ENCODE measurements around the gene KCTD10.

- TF ChIP-seq ZNF592 (IDR thresholded peaks at IDR 0.05) (no peak), EZH2 (IDR thresholded peaks at IDR 0.05; ENCODE audit: borderline replicate concordance, control insufficient read depth, low read depth, low read length) (no peak), BCL11A (IDR thresholded peaks at IDR 0.05; ENCODE audit: low read depth, low read length) (no peak), POLR2A (IDR thresholded peaks at IDR 0.05; ENCODE audit: low read depth, low read length) (no peak), CTCF (IDR thresholded peaks at IDR 0.05 in 2 of 3, conservative IDR thresholded peaks at IDR 0.05 in 1 of 3; ENCODE audit: control insufficient read depth in 2 of 3, extremely low read depth in 1 of 3, insufficient read depth in 1 of 3, low read depth in 3 of 3, low read length in 3 of 3) (no peak), CBX5 (IDR thresholded peaks at IDR 0.05; ENCODE audit: low read depth) (no peak), MYC (IDR thresholded peaks at IDR 0.05; ENCODE audit: insufficient read depth, insufficient read length, insufficient replicate concordance, low read length, severe bottlenecking) (no peak), ATF3 (IDR thresholded peaks at IDR 0.05; ENCODE audit: borderline replicate concordance, extremely low read depth, low read depth, low read length) (no peak), YBX1 (IDR thresholded peaks at IDR 0.05) (no peak), ZNF24 (IDR thresholded peaks at IDR 0.05) (no peak), EGR1 (IDR thresholded peaks at IDR 0.05; ENCODE audit: borderline replicate concordance in 1 of 2, low read depth in 2 of 2, low read length in 2 of 2) (no peak), IKZF1 (conservative IDR thresholded peaks at IDR 0.05) (no peak)
Measured at GRCh38 chr12:109475121-109475520, 2.0 kb downstream of the KCTD10 start.
